ENCODE data around the gene ZNF276. TPM values are rescaled to one million over a fixed set of nuclear protein-coding genes. Genes with fewer than 3 reads are reported as not detected.
"Not testable (repeated sequence)": the region's sequence is repeated elsewhere in the genome, so short reads cannot be mapped to it uniquely, and the experiment has no call there.

ZNF276 gene
- total and polyA plus RNA-seq, 4 donors: 24.4 to 61.3 (median 42.0) TPM

GRCh38 chr16:89689142-89689541 is 32.2 kb upstream of the ZNF276 start:
- Histone ChIP-seq H3K9me3 (ENCODE audit: control insufficient read depth, insufficient read depth, low read length) (no peaks in the 10 kb centered on the region), H3K27me3 (ENCODE audit: control insufficient read depth, insufficient read depth, low read length) (no peaks in the 10 kb centered on the region), H3K4me3 (ENCODE audit: low read depth, low read length) (no peak overlapping the region), H3K36me3 (ENCODE audit: control insufficient read depth, insufficient read depth, low read length) (peaks cover 54% of the 10 kb centered on the region), H3K27ac (ENCODE audit: low read depth, low read length) (no peak overlapping the region), H3K4me1 (ENCODE audit: control insufficient read depth, insufficient read depth, low read length) (peaks cover 17% of the 10 kb centered on the region)
- DNase-seq (ENCODE audit: low read depth in 4 of 6, low spot score in 6 of 6): no peak
- WGBS (ENCODE audit: insufficient coverage): 97% methylated on average over 12 of the region's 13 CpGs

GRCh38 chr16:89689621-89690020 is 31.7 kb upstream of the ZNF276 start:
- peaks cover 59% of the 10 kb centered on the region for H3K36me3 ChIP-seq (ENCODE audit: control insufficient read depth, insufficient read depth, low read length)
- 100% methylated on average over 1 of the region's 4 CpGs for WGBS (ENCODE audit: insufficient coverage)
- not testable (repeated sequence) for DNase-seq (ENCODE audit: low read depth in 4 of 6, low spot score in 6 of 6); H3K27me3 ChIP-seq (ENCODE audit: control insufficient read depth, insufficient read depth, low read length); H3K4me3 ChIP-seq (ENCODE audit: low read depth, low read length); H3K9me3 ChIP-seq (ENCODE audit: control insufficient read depth, insufficient read depth, low read length); H3K27ac ChIP-seq (ENCODE audit: low read depth, low read length)
- H3K4me1 ChIP-seq (ENCODE audit: control insufficient read depth, insufficient read depth, low read length): peaks cover 17% of the 10 kb centered on the region

GRCh38 chr16:89690392-89690901 is 30.9 kb upstream of the ZNF276 start:
- H3K9me3 ChIP-seq (ENCODE audit: control insufficient read depth, insufficient read depth, low read length): no peaks in the 10 kb centered on the region
- WGBS (ENCODE audit: insufficient coverage): 94% methylated on average over 16 of the region's 16 CpGs
- H3K4me1 ChIP-seq (ENCODE audit: control insufficient read depth, insufficient read depth, low read length): peaks cover 17% of the 10 kb centered on the region
- no peak for DNase-seq (ENCODE audit: low read depth in 4 of 6, low spot score in 6 of 6)
- H3K27me3 ChIP-seq (ENCODE audit: control insufficient read depth, insufficient read depth, low read length): no peaks in the 10 kb centered on the region
- H3K36me3 ChIP-seq (ENCODE audit: control insufficient read depth, insufficient read depth, low read length): peaks cover 65% of the 10 kb centered on the region
- H3K4me3 ChIP-seq (ENCODE audit: low read depth, low read length): no peak overlapping the region
- no peak overlapping the region for H3K27ac ChIP-seq (ENCODE audit: low read depth, low read length)

- Histone ChIP-seq H3K4me3 (ENCODE audit: low read depth, low read length) (no peak overlapping the region), H3K9me3 (ENCODE audit: control insufficient read depth, insufficient read depth, low read length) (no peaks in the 10 kb centered on the region), H3K4me1 (ENCODE audit: control insufficient read depth, insufficient read depth, low read length) (peaks cover 11% of the 10 kb centered on the region), H3K27me3 (ENCODE audit: control insufficient read depth, insufficient read depth, low read length) (no peaks in the 10 kb centered on the region), H3K36me3 (ENCODE audit: control insufficient read depth, insufficient read depth, low read length) (peaks cover 75% of the 10 kb centered on the region), H3K27ac (ENCODE audit: low read depth, low read length) (no peak overlapping the region)
- 96% methylated on average over 20 of the region's 21 CpGs for WGBS (ENCODE audit: insufficient coverage)
- DNase-seq (ENCODE audit: low read depth in 4 of 6, low spot score in 6 of 6): no peak
Observed at GRCh38 chr16:89691231-89691985, 29.9 kb upstream of the ZNF276 start.

- Histone ChIP-seq H3K27me3 (ENCODE audit: control insufficient read depth, insufficient read depth, low read length) (no peaks in the 10 kb centered on the region), H3K27ac (ENCODE audit: low read depth, low read length) (no peak overlapping the region), H3K36me3 (ENCODE audit: control insufficient read depth, insufficient read depth, low read length) (peaks cover 81% of the 10 kb centered on the region), H3K4me3 (ENCODE audit: low read depth, low read length) (no peak overlapping the region), H3K9me3 (ENCODE audit: control insufficient read depth, insufficient read depth, low read length) (no peaks in the 10 kb centered on the region), H3K4me1 (ENCODE audit: control insufficient read depth, insufficient read depth, low read length) (peaks cover 15% of the 10 kb centered on the region)
- DNase-seq (ENCODE audit: low read depth in 4 of 6, low spot score in 6 of 6): no peak
- 97% methylated on average over 13 of the region's 13 CpGs for WGBS (ENCODE audit: insufficient coverage)
Observed at GRCh38 chr16:89691986-89692569, 29.3 kb upstream of the ZNF276 start.

GRCh38 chr16:89693289-89693731 is 28.0 kb upstream of the ZNF276 start:
- no peak for DNase-seq (ENCODE audit: low read depth in 4 of 6, low spot score in 6 of 6)
- Histone ChIP-seq H3K4me1 (ENCODE audit: control insufficient read depth, insufficient read depth, low read length) (peaks cover 14% of the 10 kb centered on the region), H3K36me3 (ENCODE audit: control insufficient read depth, insufficient read depth, low read length) (peaks cover 94% of the 10 kb centered on the region), H3K27ac (ENCODE audit: low read depth, low read length) (no peak overlapping the region), H3K27me3 (ENCODE audit: control insufficient read depth, insufficient read depth, low read length) (no peaks in the 10 kb centered on the region), H3K9me3 (ENCODE audit: control insufficient read depth, insufficient read depth, low read length) (no peaks in the 10 kb centered on the region), H3K4me3 (ENCODE audit: low read depth, low read length) (no peak overlapping the region)
- 96% methylated on average over 11 of the region's 11 CpGs for WGBS (ENCODE audit: insufficient coverage)

- H3K4me3 ChIP-seq (ENCODE audit: low read depth, low read length): no peak overlapping the region
- H3K4me1 ChIP-seq (ENCODE audit: control insufficient read depth, insufficient read depth, low read length): peaks cover 14% of the 10 kb centered on the region
- H3K27me3 ChIP-seq (ENCODE audit: control insufficient read depth, insufficient read depth, low read length): no peaks in the 10 kb centered on the region
- no peak overlapping the region for H3K27ac ChIP-seq (ENCODE audit: low read depth, low read length)
- WGBS (ENCODE audit: insufficient coverage): 89% methylated on average over 26 of the region's 32 CpGs
- no peak for DNase-seq (ENCODE audit: low read depth in 4 of 6, low spot score in 6 of 6)
- H3K36me3 ChIP-seq (ENCODE audit: control insufficient read depth, insufficient read depth, low read length): peaks cover 90% of the 10 kb centered on the region
- H3K9me3 ChIP-seq (ENCODE audit: control insufficient read depth, insufficient read depth, low read length): no peaks in the 10 kb centered on the region
Observed at GRCh38 chr16:89693931-89694783, 27.2 kb upstream of the ZNF276 start.

GRCh38 chr16:89694784-89695085 is 26.6 kb upstream of the ZNF276 start:
- 92% methylated on average over 23 of the region's 23 CpGs for WGBS (ENCODE audit: insufficient coverage)
- H3K27ac ChIP-seq (ENCODE audit: low read depth, low read length): not testable (repeated sequence)

GRCh38 chr16:89695086-89695874 is 26.1 kb upstream of the ZNF276 start:
- Histone ChIP-seq H3K36me3 (ENCODE audit: control insufficient read depth, insufficient read depth, low read length) (peaks cover 83% of the 10 kb centered on the region), H3K9me3 (ENCODE audit: control insufficient read depth, insufficient read depth, low read length) (no peaks in the 10 kb centered on the region), H3K4me1 (ENCODE audit: control insufficient read depth, insufficient read depth, low read length) (peaks cover 22% of the 10 kb centered on the region), H3K27me3 (ENCODE audit: control insufficient read depth, insufficient read depth, low read length) (no peaks in the 10 kb centered on the region), H3K4me3 (ENCODE audit: low read depth, low read length) (no peak overlapping the region), H3K27ac (ENCODE audit: low read depth, low read length) (no peak overlapping the region)
- no peak for DNase-seq (ENCODE audit: low read depth in 4 of 6, low spot score in 6 of 6)
- 86% methylated on average over 31 of the region's 31 CpGs for WGBS (ENCODE audit: insufficient coverage)

More at GRCh38 chr16:89694784-89695085, 26.6 kb upstream of the ZNF276 start:
- Histone ChIP-seq H3K4me1 (ENCODE audit: control insufficient read depth, insufficient read depth, low read length) (peaks cover 17% of the 10 kb centered on the region), H3K36me3 (ENCODE audit: control insufficient read depth, insufficient read depth, low read length) (peaks cover 87% of the 10 kb centered on the region)
- DNase-seq (ENCODE audit: low read depth in 4 of 6, low spot score in 6 of 6); H3K9me3 ChIP-seq (ENCODE audit: control insufficient read depth, insufficient read depth, low read length); H3K4me3 ChIP-seq (ENCODE audit: low read depth, low read length); H3K27me3 ChIP-seq (ENCODE audit: control insufficient read depth, insufficient read depth, low read length): not testable (repeated sequence)

All from spinal cord (tissue), 10 donors.